Endothelial cell (in vitro differentiated cells): ENCODE data around the gene FAM131C. TPM values are rescaled to one million over a fixed set of nuclear protein-coding genes. Genes with fewer than 3 reads are reported as not detected.
"Not testable (repeated sequence)": the region's sequence is repeated elsewhere in the genome, so short reads cannot be mapped to it uniquely, and the experiment has no call there.

ENCODE experiments used
- DNase-seq: peaks from one replicate; pipeline ENCODE4 v3.0.0; 2021; ENCODE audit warnings: low spot score
- H3K27ac Mint-ChIP-seq: one replicate; pipeline ENCODE4 v1.8.0; 2021; ENCODE audit warnings: mixed read lengths, inconsistent platforms; ENCODE audit not compliant: unreplicated experiment
- H3K27me3 Mint-ChIP-seq: one replicate; pipeline ENCODE4 v1.8.0; 2021; ENCODE audit warnings: mild to moderate bottlenecking, moderate library complexity, mixed read lengths, inconsistent platforms; ENCODE audit not compliant: unreplicated experiment
- H3K36me3 Mint-ChIP-seq: one replicate; pipeline ENCODE4 v1.8.0; 2021; ENCODE audit warnings: mild to moderate bottlenecking, low read depth, mixed read lengths, inconsistent platforms; ENCODE audit not compliant: unreplicated experiment
- H3K4me1 Mint-ChIP-seq: one replicate; pipeline ENCODE4 v1.8.0; 2021; ENCODE audit warnings: mild to moderate bottlenecking, mixed read lengths, inconsistent platforms; ENCODE audit not compliant: unreplicated experiment
- H3K4me3 Mint-ChIP-seq: one replicate; pipeline ENCODE4 v1.8.0; 2021; ENCODE audit warnings: mild to moderate bottlenecking, mixed read lengths, inconsistent platforms; ENCODE audit not compliant: unreplicated experiment
- H3K9me3 Mint-ChIP-seq: one replicate; pipeline ENCODE4 v1.8.0; 2021; ENCODE audit warnings: mixed read lengths, inconsistent platforms; ENCODE audit not compliant: unreplicated experiment
- total RNA-seq: library from RNA; stranded (reverse); fragmentation: NEBNext Ultra II Directional; extraction: Animal tissue kit (Norgen Biotek cat#: 25700); gene quantifications from one replicate; pipeline ENCODE4 v1.2.1, GENCODE V29; 2021; ENCODE audit not compliant: unreplicated experiment
- TF ChIP-seq, protein P1 (sequence below): fragments of 200-600 bp; sonication (generic); IDR thresholded peaks from one replicate; pipeline ENCODE4 v1.5.0; 2021; ENCODE audit warnings: antibody characterized with exemption; ENCODE audit not compliant: unreplicated experiment

Gene FAM131C
- total RNA-seq, 1 donor from 2014 or later: 0.56 TPM

DNA sequence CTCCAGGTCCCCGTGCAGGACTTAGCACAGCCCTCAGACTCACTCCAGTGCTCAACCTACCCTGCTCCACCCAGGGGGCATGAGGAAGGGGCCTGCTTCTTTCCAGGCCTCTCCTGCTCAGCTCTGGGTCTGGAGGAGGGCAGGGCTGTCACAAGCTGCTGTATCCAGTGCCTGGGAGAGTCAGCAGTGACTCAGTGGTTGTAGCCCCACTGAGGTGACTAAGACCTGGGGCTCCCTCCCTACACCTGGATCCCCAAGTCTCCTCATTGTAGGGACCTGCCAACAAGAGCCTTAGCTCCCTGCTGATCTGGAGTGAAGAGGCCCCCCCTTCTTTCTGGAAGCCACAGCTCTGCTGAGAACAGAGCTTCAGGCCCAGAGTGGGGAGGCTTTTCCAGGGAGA lies 36.1 kb upstream of the FAM131C start:
- Mint-ChIP-seq H3K9me3 (no peaks in the 10 kb centered on the region), H3K27me3 (peaks cover 10% of the 10 kb centered on the region), H3K4me3 (no peak overlapping the region), H3K4me1 (peaks cover 14% of the 10 kb centered on the region), H3K36me3 (peaks cover 13% of the 10 kb centered on the region), H3K27ac (no peak overlapping the region)
- TF ChIP-seq, protein P1, sequence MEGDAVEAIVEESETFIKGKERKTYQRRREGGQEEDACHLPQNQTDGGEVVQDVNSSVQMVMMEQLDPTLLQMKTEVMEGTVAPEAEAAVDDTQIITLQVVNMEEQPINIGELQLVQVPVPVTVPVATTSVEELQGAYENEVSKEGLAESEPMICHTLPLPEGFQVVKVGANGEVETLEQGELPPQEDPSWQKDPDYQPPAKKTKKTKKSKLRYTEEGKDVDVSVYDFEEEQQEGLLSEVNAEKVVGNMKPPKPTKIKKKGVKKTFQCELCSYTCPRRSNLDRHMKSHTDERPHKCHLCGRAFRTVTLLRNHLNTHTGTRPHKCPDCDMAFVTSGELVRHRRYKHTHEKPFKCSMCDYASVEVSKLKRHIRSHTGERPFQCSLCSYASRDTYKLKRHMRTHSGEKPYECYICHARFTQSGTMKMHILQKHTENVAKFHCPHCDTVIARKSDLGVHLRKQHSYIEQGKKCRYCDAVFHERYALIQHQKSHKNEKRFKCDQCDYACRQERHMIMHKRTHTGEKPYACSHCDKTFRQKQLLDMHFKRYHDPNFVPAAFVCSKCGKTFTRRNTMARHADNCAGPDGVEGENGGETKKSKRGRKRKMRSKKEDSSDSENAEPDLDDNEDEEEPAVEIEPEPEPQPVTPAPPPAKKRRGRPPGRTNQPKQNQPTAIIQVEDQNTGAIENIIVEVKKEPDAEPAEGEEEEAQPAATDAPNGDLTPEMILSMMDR: no peak
- no peak for DNase-seq

DNA sequence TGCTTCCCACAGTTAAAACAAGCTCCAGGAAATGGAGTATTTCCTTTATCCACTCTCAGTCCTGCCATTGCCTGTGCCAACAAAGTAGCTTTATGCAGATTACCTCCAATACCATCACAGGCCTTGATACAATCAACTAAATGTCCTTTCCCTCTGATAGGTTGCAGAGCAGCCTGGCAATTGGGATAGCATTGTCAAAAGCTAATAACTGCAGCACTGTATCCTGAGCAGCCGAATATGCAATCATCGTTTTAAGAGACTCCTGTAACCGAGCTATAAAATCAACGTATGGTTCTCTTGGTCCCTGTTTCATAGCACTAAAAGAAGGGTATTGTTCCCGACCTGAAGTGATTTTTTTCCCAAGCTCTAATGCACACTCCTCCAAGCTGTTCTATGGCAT lies 33.6 kb upstream of the FAM131C start:
- Mint-ChIP-seq H3K4me1 (peaks cover 14% of the 10 kb centered on the region), H3K36me3 (peaks cover 13% of the 10 kb centered on the region), H3K27ac (peak overlapping the region; percentile 72), H3K27me3 (peaks cover 13% of the 10 kb centered on the region)
- not testable (repeated sequence) for H3K4me3 Mint-ChIP-seq, H3K9me3 Mint-ChIP-seq, DNase-seq

DNA sequence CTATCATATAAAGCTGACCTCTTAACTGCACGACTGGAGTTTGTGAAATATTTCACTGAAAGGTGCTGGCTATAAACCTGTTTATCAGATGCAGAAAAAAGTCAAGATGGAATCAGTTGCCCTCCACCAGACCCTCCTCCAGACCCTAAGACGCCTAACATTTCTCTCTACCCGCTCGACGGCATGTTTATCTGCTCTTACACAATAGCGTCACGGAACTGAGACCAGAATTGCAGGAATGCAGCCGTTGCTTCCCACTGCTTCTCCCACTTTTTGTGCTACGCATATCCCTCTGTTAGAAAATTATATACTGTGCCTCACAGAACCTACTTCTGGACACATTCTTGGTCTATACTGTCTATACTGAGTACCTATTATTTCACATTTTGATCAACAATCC lies 28.2 kb upstream of the FAM131C start:
- Mint-ChIP-seq H3K27me3 (peaks cover 6% of the 10 kb centered on the region), H3K9me3 (no peaks in the 10 kb centered on the region), H3K4me1 (peaks cover 4% of the 10 kb centered on the region), H3K4me3 (no peak overlapping the region), H3K27ac (no peak overlapping the region), H3K36me3 (peaks cover 4% of the 10 kb centered on the region)
- TF ChIP-seq, protein P1: no peak
- no peak for DNase-seq

DNA sequence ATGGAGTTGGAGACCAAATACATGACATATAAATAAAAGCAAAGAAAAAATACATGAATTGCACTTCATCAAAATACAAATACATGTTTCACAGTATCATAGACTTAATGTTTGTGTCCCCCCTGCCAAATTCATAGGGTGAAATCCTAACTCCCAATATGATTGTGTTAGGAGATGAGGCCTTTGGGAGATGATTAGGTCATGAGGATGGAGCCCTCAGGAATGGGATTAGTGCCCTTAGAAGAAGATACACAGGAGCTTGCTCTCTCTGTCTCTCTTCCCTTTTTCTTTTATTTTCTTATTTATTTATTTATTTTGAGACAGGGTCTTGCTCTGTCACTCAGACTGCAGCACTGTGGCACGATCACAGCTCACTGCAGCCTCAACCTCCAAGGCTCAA lies 26.0 kb upstream of the FAM131C start:
- no peaks in the 10 kb centered on the region for H3K9me3 Mint-ChIP-seq
- H3K4me3 Mint-ChIP-seq: no peak overlapping the region
- H3K27me3 Mint-ChIP-seq: peaks cover 6% of the 10 kb centered on the region
- no peak overlapping the region for H3K27ac Mint-ChIP-seq
- TF ChIP-seq, protein P1: no peak
- no peak for DNase-seq
- H3K4me1 Mint-ChIP-seq: peaks cover 3% of the 10 kb centered on the region
- peaks cover 4% of the 10 kb centered on the region for H3K36me3 Mint-ChIP-seq

DNA sequence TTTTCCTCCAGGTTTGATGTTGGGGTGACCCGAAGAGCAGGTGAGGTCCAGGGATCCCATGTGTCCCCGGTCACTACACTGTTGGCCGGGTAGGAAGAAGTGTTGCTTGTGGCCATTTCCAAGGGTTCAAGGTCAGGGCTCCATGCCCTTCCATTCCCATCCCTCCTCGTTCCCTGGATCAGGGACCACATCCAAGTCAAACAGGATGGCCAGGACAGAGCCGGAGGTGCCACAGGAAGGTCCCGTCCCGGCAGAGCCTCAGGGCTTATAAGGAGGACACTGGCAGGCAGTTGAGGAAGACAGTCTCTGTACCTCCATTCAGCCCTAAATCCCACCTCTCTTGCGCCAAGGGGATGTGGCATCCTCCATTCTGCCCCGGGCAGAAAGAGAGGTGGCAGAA lies 22.0 kb upstream of the FAM131C start:
- Mint-ChIP-seq H3K9me3 (no peaks in the 10 kb centered on the region), H3K4me1 (peaks cover 3% of the 10 kb centered on the region), H3K36me3 (no peaks in the 10 kb centered on the region), H3K27me3 (peaks cover 3% of the 10 kb centered on the region), H3K4me3 (no peak overlapping the region), H3K27ac (no peak overlapping the region)
- TF ChIP-seq, protein P1: no peak
- DNase-seq: no peak
